ENCODE data around the gene SLC16A3. TPM values are rescaled to one million over a fixed set of nuclear protein-coding genes. Genes with fewer than 3 reads are reported as not detected.

SLC16A3 gene
- polyA plus RNA-seq, 1 donor (not counting 4 experiments of a cell fraction or from before 2014, with no cell fraction given): 35.7 TPM

DNA sequence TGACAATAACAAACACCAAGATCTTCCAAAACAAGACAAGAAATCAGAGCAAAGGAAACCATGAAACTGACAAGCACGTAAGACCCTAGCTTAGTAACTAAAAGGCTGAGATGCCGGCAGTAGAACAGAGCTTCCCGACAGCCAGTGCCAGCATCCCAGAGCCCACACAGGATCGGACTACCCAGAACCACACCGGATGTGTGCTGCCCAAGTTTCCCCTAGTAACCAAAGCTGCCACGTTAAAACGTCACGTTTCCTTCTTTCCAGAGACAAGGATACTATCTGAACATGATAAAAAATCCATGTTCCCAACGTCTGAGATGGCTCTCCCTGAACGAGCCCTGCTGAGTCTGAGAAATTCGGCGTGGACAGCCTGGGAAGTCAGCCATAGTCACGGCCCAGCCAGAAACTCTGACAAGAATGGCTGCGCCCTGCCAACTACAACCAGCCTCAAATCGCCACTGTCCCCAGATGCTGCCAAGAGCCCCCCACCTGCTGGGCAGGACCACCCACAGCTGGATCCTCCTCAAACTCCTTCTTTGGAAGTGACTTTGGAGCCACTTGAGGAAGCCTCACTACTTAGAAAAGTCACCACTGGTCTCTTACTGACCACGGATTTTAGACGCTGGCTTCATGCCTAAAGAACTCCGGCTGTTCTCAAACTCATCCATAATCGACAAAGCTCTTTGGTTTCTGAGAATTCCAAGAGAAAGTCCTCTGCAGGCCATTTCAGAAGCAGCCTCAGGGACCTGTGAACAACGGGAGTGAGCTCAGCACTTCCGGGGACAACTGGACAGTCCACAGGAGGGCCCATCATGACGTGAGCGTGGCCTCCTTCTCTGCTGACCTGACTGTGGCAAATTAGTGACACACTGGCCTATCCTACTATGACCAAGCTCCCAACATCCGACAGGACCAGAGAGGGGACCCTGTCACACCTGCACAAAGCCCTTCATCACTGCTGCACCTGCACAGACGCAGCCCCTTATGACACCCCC is 32.9 kb upstream of the SLC16A3 start:
- Histone ChIP-seq H3K4me3 (ENCODE audit: control insufficient read depth in 2 of 3, extremely low read depth in 1 of 3, insufficient read depth in 2 of 3, low read depth in 1 of 3, low read length in 3 of 3) (no peak overlapping the region), H4K20me1 (ENCODE audit: control insufficient read depth, extremely low read depth, insufficient read depth, low read length) (no peaks in the 10 kb centered on the region), H3K4me2 (ENCODE audit: control insufficient read depth, extremely low read depth, insufficient read depth, low read depth, low read length) (no peak overlapping the region), H3K27ac (ENCODE audit: control insufficient read depth, insufficient read depth, low read length) (no peak overlapping the region), H3K4me1 (ENCODE audit: control insufficient read depth, extremely low read depth, insufficient read depth, low read length) (no peaks in the 10 kb centered on the region), H3K36me3 (ENCODE audit: control insufficient read depth in 2 of 2, extremely low read depth in 1 of 2, insufficient read depth in 2 of 2, low read length in 2 of 2) (peaks cover 25 to 35% of the 10 kb centered on the region in 2 experiments), H3K9ac (ENCODE audit: control insufficient read depth, extremely low read depth, insufficient read depth, low read length) (no peak overlapping the region), H3K27me3 (ENCODE audit: control insufficient read depth, extremely low read depth, insufficient read depth, low read length) (no peaks in the 10 kb centered on the region), H3K9me3 (ENCODE audit: control insufficient read depth, low read depth, low read length) (no peaks in the 10 kb centered on the region), H3K79me2 (ENCODE audit: control insufficient read depth, insufficient read depth, low read length) (no peaks in the 10 kb centered on the region), H3K9me1 (ENCODE audit: control insufficient read depth, extremely low read depth, insufficient read depth, low read length) (no peaks in the 10 kb centered on the region), H2AFZ (ENCODE audit: control insufficient read depth, low read length) (no peak overlapping the region)
- dilution Hi-C loops (cut with MboI; ENCODE audit: extremely low pct_ligation_motif_present, low sequenced_read_pairs): no loop called here
- no peak for FAIRE-seq
- TF ChIP-seq, protein P1, sequence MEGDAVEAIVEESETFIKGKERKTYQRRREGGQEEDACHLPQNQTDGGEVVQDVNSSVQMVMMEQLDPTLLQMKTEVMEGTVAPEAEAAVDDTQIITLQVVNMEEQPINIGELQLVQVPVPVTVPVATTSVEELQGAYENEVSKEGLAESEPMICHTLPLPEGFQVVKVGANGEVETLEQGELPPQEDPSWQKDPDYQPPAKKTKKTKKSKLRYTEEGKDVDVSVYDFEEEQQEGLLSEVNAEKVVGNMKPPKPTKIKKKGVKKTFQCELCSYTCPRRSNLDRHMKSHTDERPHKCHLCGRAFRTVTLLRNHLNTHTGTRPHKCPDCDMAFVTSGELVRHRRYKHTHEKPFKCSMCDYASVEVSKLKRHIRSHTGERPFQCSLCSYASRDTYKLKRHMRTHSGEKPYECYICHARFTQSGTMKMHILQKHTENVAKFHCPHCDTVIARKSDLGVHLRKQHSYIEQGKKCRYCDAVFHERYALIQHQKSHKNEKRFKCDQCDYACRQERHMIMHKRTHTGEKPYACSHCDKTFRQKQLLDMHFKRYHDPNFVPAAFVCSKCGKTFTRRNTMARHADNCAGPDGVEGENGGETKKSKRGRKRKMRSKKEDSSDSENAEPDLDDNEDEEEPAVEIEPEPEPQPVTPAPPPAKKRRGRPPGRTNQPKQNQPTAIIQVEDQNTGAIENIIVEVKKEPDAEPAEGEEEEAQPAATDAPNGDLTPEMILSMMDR (optimal IDR thresholded peaks at IDR 0.05 in 1 of 3, IDR thresholded peaks at IDR 0.05 in 1 of 3, conservative IDR thresholded peaks at IDR 0.05 in 1 of 3; ENCODE audit: extremely low read depth in 1 of 3, insufficient read depth in 2 of 3, low read length in 3 of 3): no peak
- TF ChIP-seq EZH2 (IDR thresholded peaks at IDR 0.05; ENCODE audit: low read length): no peak
- DNase-seq (ENCODE audit: low read depth, low spot score): no peak

DNA sequence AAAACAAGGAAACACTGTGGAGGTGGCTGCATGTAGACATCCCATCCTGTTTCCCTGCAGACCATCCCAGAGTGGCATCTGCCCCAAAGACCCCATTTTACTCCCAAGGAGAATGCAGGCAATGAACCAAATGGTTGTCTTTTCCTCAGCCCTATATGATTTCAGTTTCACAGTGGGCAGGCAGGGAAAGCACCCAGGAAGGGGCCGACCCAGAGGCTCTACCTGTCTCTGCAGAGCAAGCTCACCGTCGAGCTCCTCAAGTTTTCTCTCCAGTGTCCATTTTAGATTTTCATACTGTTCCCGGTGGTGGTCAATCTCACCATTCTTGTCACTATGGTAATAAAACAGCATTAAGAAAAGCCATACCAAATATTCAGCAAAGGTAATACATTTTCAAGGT is 30.8 kb upstream of the SLC16A3 start:
- Histone ChIP-seq H3K27ac (ENCODE audit: control insufficient read depth, insufficient read depth, low read length) (no peak overlapping the region), H3K9ac (ENCODE audit: control insufficient read depth, extremely low read depth, insufficient read depth, low read length) (no peak overlapping the region), H3K9me3 (ENCODE audit: control insufficient read depth, low read depth, low read length) (no peaks in the 10 kb centered on the region), H3K27me3 (ENCODE audit: control insufficient read depth, extremely low read depth, insufficient read depth, low read length) (no peaks in the 10 kb centered on the region), H2AFZ (ENCODE audit: control insufficient read depth, low read length) (no peak overlapping the region), H3K4me1 (ENCODE audit: control insufficient read depth, extremely low read depth, insufficient read depth, low read length) (no peaks in the 10 kb centered on the region), H3K4me3 (ENCODE audit: control insufficient read depth in 2 of 3, extremely low read depth in 1 of 3, insufficient read depth in 2 of 3, low read depth in 1 of 3, low read length in 3 of 3) (no peak overlapping the region), H3K4me2 (ENCODE audit: control insufficient read depth, extremely low read depth, insufficient read depth, low read depth, low read length) (no peak overlapping the region), H3K79me2 (ENCODE audit: control insufficient read depth, insufficient read depth, low read length) (no peaks in the 10 kb centered on the region), H4K20me1 (ENCODE audit: control insufficient read depth, extremely low read depth, insufficient read depth, low read length) (no peaks in the 10 kb centered on the region), H3K9me1 (ENCODE audit: control insufficient read depth, extremely low read depth, insufficient read depth, low read length) (no peaks in the 10 kb centered on the region), H3K36me3 (ENCODE audit: control insufficient read depth in 2 of 2, extremely low read depth in 1 of 2, insufficient read depth in 2 of 2, low read length in 2 of 2) (peaks cover 25 to 31% of the 10 kb centered on the region in 2 experiments)
- no peak for FAIRE-seq
- dilution Hi-C loops (cut with MboI; ENCODE audit: extremely low pct_ligation_motif_present, low sequenced_read_pairs): no loop called here
- no peak for DNase-seq (ENCODE audit: low read depth, low spot score)
- TF ChIP-seq, protein P1 (optimal IDR thresholded peaks at IDR 0.05 in 1 of 3, IDR thresholded peaks at IDR 0.05 in 1 of 3, conservative IDR thresholded peaks at IDR 0.05 in 1 of 3; ENCODE audit: extremely low read depth in 1 of 3, insufficient read depth in 2 of 3, low read length in 3 of 3): no peak
- TF ChIP-seq EZH2 (IDR thresholded peaks at IDR 0.05; ENCODE audit: low read length): no peak

Data from keratinocyte (primary cell).